ENCODE results near the gene DEFB112.

- TF ChIP-seq CTCF (IDR thresholded peaks at IDR 0.05; ENCODE audit: insufficient read depth, low read length, poor library complexity, severe bottlenecking) (no peak), EZH2phosphoT487 (conservative IDR thresholded peaks at IDR 0.05; ENCODE audit: low read length) (no peak)
Measured at GRCh38 chr6:50070101-50070500, 20.4 kb upstream of the DEFB112 start.
